IMR-90 (cell line): ENCODE results near the gene ZNF692. TPM values are rescaled to one million over a fixed set of nuclear protein-coding genes. Genes with fewer than 3 reads are reported as not detected.

Source experiments
- ATAC-seq: fragments of 200-7000 bp; cut with Tn5 transposase; 2 replicates; pipeline ENCODE4 v1.9.1; 2020; ENCODE audit warnings: low read depth, mild to moderate bottlenecking, moderate library complexity
- BruUV-seq: library from RNA; stranded (reverse); fragments of 400-500 nt; replicated peaks from 2 replicates; lab custom pipeline; 2021; lab: Mats Ljungman, UMichigan
- CTCF ChIA-PET: fragments of 300-600 bp; formaldehyde crosslinking; extraction: SDS; loops from one replicate; lab custom pipeline; 2021; ENCODE audit warnings: antibody characterized with exemption; lab: Yijun Ruan, JAX
- POLR2A ChIA-PET: fragments of 300-600 bp; sonication (Branson Sonifier 250); formaldehyde crosslinking; loops from one replicate; lab custom pipeline; 2022; ENCODE audit warnings: antibody characterized with exemption; ENCODE audit not compliant: unreplicated experiment; lab: Charles Lee
- DNase-seq: peaks from one replicate; pipeline ENCODE4 v3.0.0; 2013
- H2AFZ ChIP-seq: replicated peaks from 2 replicates; pipeline ENCODE3; 2013; ENCODE audit warnings: low read length, mild to moderate bottlenecking; ENCODE audit not compliant: poor library complexity
- H2AK5ac ChIP-seq: 2 replicates; pipeline ENCODE4 v1.6.1; 2013; ENCODE audit warnings: low read depth, low read length, inconsistent platforms
- H2AK9ac ChIP-seq: replicated peaks from 2 replicates; pipeline ENCODE3; 2013; ENCODE audit warnings: mild to moderate bottlenecking, low read depth, low read length, moderate library complexity; ENCODE audit not compliant: poor library complexity
- H2BK120ac ChIP-seq: 2 replicates; pipeline ENCODE4 v1.6.1; 2013; ENCODE audit warnings: low read depth, low read length, inconsistent platforms
- H2BK15ac ChIP-seq: 3 replicates; pipeline ENCODE4 v1.6.1; 2013; ENCODE audit warnings: low read depth, low read length, inconsistent platforms
- H2BK20ac ChIP-seq: 2 replicates; pipeline ENCODE4 v1.6.1; 2013; ENCODE audit warnings: low read depth, mild to moderate bottlenecking, inconsistent platforms, low read length, moderate library complexity
- H2BK5ac ChIP-seq: 2 replicates; pipeline ENCODE4 v1.6.1; 2013; ENCODE audit warnings: mild to moderate bottlenecking, low read depth, low read length, inconsistent platforms; ENCODE audit not compliant: poor library complexity, severe bottlenecking
- H3K14ac ChIP-seq: replicated peaks from 2 replicates; pipeline ENCODE4 v1.6.1; 2013; ENCODE audit warnings: low read depth, low read length, inconsistent platforms
- H3K18ac ChIP-seq: 2 replicates; pipeline ENCODE4 v1.6.1; 2013; ENCODE audit warnings: low read depth, low read length, control low read depth
- H3K23ac ChIP-seq: 2 replicates; pipeline ENCODE4 v1.6.1; 2013; ENCODE audit warnings: low read depth, low read length, inconsistent platforms
- H3K27ac ChIP-seq: 2 replicates; pipeline ENCODE4 v1.5.1; 2013; ENCODE audit warnings: mild to moderate bottlenecking, control low read depth, low read length; ENCODE audit not compliant: insufficient read depth
- H3K27me3 ChIP-seq: 2 replicates; pipeline ENCODE4 v1.6.1; 2013; ENCODE audit warnings: low read length; ENCODE audit not compliant: control insufficient read depth, insufficient read depth
- H3K36me3 ChIP-seq: 2 replicates; pipeline ENCODE4 v1.6.1; 2013; ENCODE audit warnings: low read length, mixed read lengths; ENCODE audit not compliant: control insufficient read depth, insufficient read depth
- H3K4ac ChIP-seq: 2 replicates; pipeline ENCODE4 v1.6.1; 2013; ENCODE audit warnings: low read depth, low read length, inconsistent platforms
- H3K4me1 ChIP-seq: 2 replicates; pipeline ENCODE4 v1.6.1; 2013; ENCODE audit warnings: low read length, mixed read lengths; ENCODE audit not compliant: control insufficient read depth, insufficient read depth
- H3K4me2 ChIP-seq: 2 replicates; pipeline ENCODE4 v1.6.1; 2013; ENCODE audit warnings: low read depth, mild to moderate bottlenecking, control low read depth, low read length, moderate library complexity
- H3K4me3 ChIP-seq: 2 replicates; pipeline ENCODE4 v1.5.1; 2013; ENCODE audit warnings: low read depth, mild to moderate bottlenecking, control low read depth, low read length, moderate library complexity; ENCODE audit not compliant: insufficient read depth
- H3K56ac ChIP-seq: 2 replicates; pipeline ENCODE4 v1.6.1; 2013; ENCODE audit warnings: low read length, inconsistent platforms; ENCODE audit not compliant: insufficient read depth; ENCODE audit errors: extremely low read depth
- H3K79me1 ChIP-seq, 2 experiments: 2 replicates each; pipeline ENCODE4 v1.6.1; 2013; ENCODE audit warnings: low read length in 2 of 2, inconsistent platforms in 1 of 2, low read depth in 1 of 2
- H3K9ac ChIP-seq: 2 replicates; pipeline ENCODE4 v1.6.1; 2013; ENCODE audit warnings: low read depth, low read length, control low read depth
- H3K9me1 ChIP-seq: 2 replicates; pipeline ENCODE4 v1.6.1; 2013; ENCODE audit warnings: low read length, inconsistent platforms; ENCODE audit not compliant: insufficient read depth
- H3K9me3 ChIP-seq: 2 replicates; pipeline ENCODE4 v1.6.1; 2013; ENCODE audit warnings: low read length; ENCODE audit not compliant: control insufficient read depth, insufficient read depth
- H4K20me1 ChIP-seq: 2 replicates; pipeline ENCODE4 v1.6.1; 2013; ENCODE audit warnings: low read length, inconsistent platforms; ENCODE audit not compliant: insufficient read depth
- H4K5ac ChIP-seq: 2 replicates; pipeline ENCODE4 v1.6.1; 2013; ENCODE audit warnings: mild to moderate bottlenecking, low read depth, low read length, control low read depth
- H4K8ac ChIP-seq, 2 experiments: 2 replicates each; pipeline ENCODE4 v1.6.1; 2013; ENCODE audit warnings: low read depth in 2 of 2, low read length in 2 of 2, control low read depth in 1 of 2, inconsistent platforms in 1 of 2
- H4K91ac ChIP-seq: 2 replicates; pipeline ENCODE4 v1.6.1; 2013; ENCODE audit warnings: low read depth, low read length, inconsistent platforms; ENCODE audit not compliant: insufficient read depth
- ELK1 ChIP-seq: fragments of 150-350 bp; IDR thresholded peaks from 2 replicates; pipeline ENCODE4 v1.6.1; 2016; ENCODE audit warnings: low read depth, mild to moderate bottlenecking, low read length, moderate library complexity, borderline replicate concordance
- MAZ ChIP-seq: IDR thresholded peaks from 2 replicates; pipeline ENCODE4 v1.6.1; 2012; ENCODE audit warnings: low read depth, mild to moderate bottlenecking, low read length, improper control_type of control experiment, moderate library complexity, borderline replicate concordance
- dilution Hi-C: fragments of 300-500 bp; cut with HindIII; formaldehyde crosslinking; loops from one replicate; pipeline ENCODE4 v1.14.3; 2018; ENCODE audit warnings: low sequenced_read_pairs; ENCODE audit not compliant: unreplicated experiment
- in situ Hi-C: fragments of 300-500 bp; cut with MboI; formaldehyde crosslinking; loops from 3 replicates; pipeline ENCODE4 v1.14.3; 2019; ENCODE audit warnings: low sequenced_read_pairs, inconsistent platforms, mixed read lengths
- intact Hi-C: fragments of 100-400 bp; cut with micrococcal nuclease; formaldehyde crosslinking; loops from 2 replicates; pipeline ENCODE4 v1.10.0; 2022
- polyA plus RNA-seq, 3 experiments: library from polyadenylated mRNA; depleted of rRNA; stranded (reverse); fragments of >200 nt; gene quantifications; 2 replicates each; pipeline ENCODE4 v1.2.3, GENCODE V29; 2012; ENCODE audit warnings: low replicate concordance in 1 of 3
- total RNA-seq: library from RNA; depleted of rRNA; stranded (reverse); fragments of >200 nt; gene quantifications from 2 replicates; pipeline ENCODE4 v1.2.3, GENCODE V29; 2012

Gene ZNF692
- total and polyA plus RNA-seq, 2 of the 4 experiments (the other 2 are of a cell fraction), result 7.3 to 50.4 TPM

GRCh38 chr1:248894837-248895236 is 36.0 kb upstream of the ZNF692 start:
- no peak for DNase-seq
- Histone ChIP-seq H3K18ac (no peak overlapping the region), H4K20me1 (no peaks in the 10 kb centered on the region), H4K91ac (no peak overlapping the region), H3K4ac (no peak overlapping the region), H4K5ac (no peak overlapping the region), H3K9ac (no peak overlapping the region), H2BK120ac (no peak overlapping the region), H2AK5ac (no peak overlapping the region), H3K9me3 (no peaks in the 10 kb centered on the region), H2AFZ (no peak overlapping the region), H3K14ac (no peak overlapping the region), H3K4me2 (no peak overlapping the region), H3K23ac (no peak overlapping the region), H3K4me1 (no peaks in the 10 kb centered on the region), H2AK9ac (no peak overlapping the region), H4K8ac (no peak overlapping the region), H3K27ac (no peak overlapping the region), H3K4me3 (no peak overlapping the region), H3K56ac (no peak overlapping the region), H2BK5ac (no peak overlapping the region), H2BK20ac (no peak overlapping the region), H3K36me3 (no peaks in the 10 kb centered on the region), H3K27me3 (peaks cover 2% of the 10 kb centered on the region; the same call in 1 of the 2 replicates), H2BK15ac (no peak overlapping the region), H3K79me1 (no peaks in the 10 kb centered on the region), H3K9me1 (peaks cover 5% of the 10 kb centered on the region; the same call in 1 of the 2 replicates)
- ATAC-seq, result no peak
- intact Hi-C loops (no loop called here), dilution Hi-C loops (no loop called here), in situ Hi-C loops (no loop called here)
- ChIA-PET POLR2A (no interaction called here), CTCF (no interaction called here)
- BruUV-seq, result no TSS peak
- TF ChIP-seq MAZ (no peak), ELK1 (no peak)
